ENCODE measurements around the gene SSU72.

The SSU72 gene

GRCh38 chr1:1547476-1547875, 27.2 kb downstream of the SSU72 start:
- Histone ChIP-seq H3K36me3 (ENCODE audit: control insufficient read depth, insufficient read depth, low read length) (peaks cover 6% of the 10 kb centered on the region), H3K9ac (ENCODE audit: low read length) (peak overlapping the region; percentile 21), H3K27ac (ENCODE audit: low read depth, low read length) (no peak overlapping the region), H3K4me3 (ENCODE audit: low read length) (no peak overlapping the region), H3K27me3 (ENCODE audit: control insufficient read depth, insufficient read depth, low read length) (no peaks in the 10 kb centered on the region), H3K4me1 (ENCODE audit: control insufficient read depth, insufficient read depth, low read length) (no peaks in the 10 kb centered on the region)

- Histone ChIP-seq H3K9ac (ENCODE audit: low read length) (no peak overlapping the region), H3K27me3 (ENCODE audit: control insufficient read depth, insufficient read depth, low read length) (no peaks in the 10 kb centered on the region), H3K4me1 (ENCODE audit: control insufficient read depth, insufficient read depth, low read length) (no peaks in the 10 kb centered on the region), H3K4me3 (ENCODE audit: low read length) (no peak overlapping the region), H3K27ac (ENCODE audit: low read depth, low read length) (no peak overlapping the region), H3K36me3 (ENCODE audit: control insufficient read depth, insufficient read depth, low read length) (peaks cover 6% of the 10 kb centered on the region)
These were observed 27.7 kb downstream of the SSU72 start for GRCh38 chr1:1547011-1547410.

GRCh38 chr1:1545946-1546737, 28.5 kb downstream of the SSU72 start:
- no peaks in the 10 kb centered on the region for H3K4me1 ChIP-seq (ENCODE audit: control insufficient read depth, insufficient read depth, low read length)
- peaks cover 8% of the 10 kb centered on the region for H3K36me3 ChIP-seq (ENCODE audit: control insufficient read depth, insufficient read depth, low read length)
- no peak overlapping the region for H3K9ac ChIP-seq (ENCODE audit: low read length)
- H3K27ac ChIP-seq (ENCODE audit: low read depth, low read length), result no peak overlapping the region
- no peaks in the 10 kb centered on the region for H3K27me3 ChIP-seq (ENCODE audit: control insufficient read depth, insufficient read depth, low read length)
- no peak overlapping the region for H3K4me3 ChIP-seq (ENCODE audit: low read length)

- Histone ChIP-seq H3K27ac (ENCODE audit: low read depth, low read length) (no peak overlapping the region), H3K36me3 (ENCODE audit: control insufficient read depth, insufficient read depth, low read length) (peaks cover 7% of the 10 kb centered on the region), H3K4me3 (ENCODE audit: low read length) (no peak overlapping the region)
These were observed 30.1 kb downstream of the SSU72 start for GRCh38 chr1:1544544-1544943.

GRCh38 chr1:1543706-1544099, 31.0 kb downstream of the SSU72 start:
- Histone ChIP-seq H3K9ac (ENCODE audit: low read length) (no peak overlapping the region), H3K27ac (ENCODE audit: low read depth, low read length) (no peak overlapping the region), H3K36me3 (ENCODE audit: control insufficient read depth, insufficient read depth, low read length) (peaks cover 7% of the 10 kb centered on the region)

More at GRCh38 chr1:1544544-1544943, 30.1 kb downstream of the SSU72 start:
- Histone ChIP-seq H3K9ac (ENCODE audit: low read length) (no peak overlapping the region), H3K27me3 (ENCODE audit: control insufficient read depth, insufficient read depth, low read length) (no peaks in the 10 kb centered on the region), H3K4me1 (ENCODE audit: control insufficient read depth, insufficient read depth, low read length) (peaks cover 3% of the 10 kb centered on the region)

GRCh38 chr1:1542766-1543705, 31.6 kb downstream of the SSU72 start:
- Histone ChIP-seq H3K36me3 (ENCODE audit: control insufficient read depth, insufficient read depth, low read length) (peaks cover 7% of the 10 kb centered on the region), H3K27me3 (ENCODE audit: control insufficient read depth, insufficient read depth, low read length) (no peaks in the 10 kb centered on the region), H3K4me3 (ENCODE audit: low read length) (no peak overlapping the region), H3K9ac (ENCODE audit: low read length) (no peak overlapping the region), H3K4me1 (ENCODE audit: control insufficient read depth, insufficient read depth, low read length) (peaks cover 6% of the 10 kb centered on the region), H3K27ac (ENCODE audit: low read depth, low read length) (no peak overlapping the region)

More at GRCh38 chr1:1543706-1544099, 31.0 kb downstream of the SSU72 start:
- H3K4me3 ChIP-seq (ENCODE audit: low read length), result no peak overlapping the region
- no peaks in the 10 kb centered on the region for H3K27me3 ChIP-seq (ENCODE audit: control insufficient read depth, insufficient read depth, low read length)
- peaks cover 6% of the 10 kb centered on the region for H3K4me1 ChIP-seq (ENCODE audit: control insufficient read depth, insufficient read depth, low read length)

- H3K9ac ChIP-seq (ENCODE audit: low read length), result no peak overlapping the region
- H3K27ac ChIP-seq (ENCODE audit: low read depth, low read length), result no peak overlapping the region
- H3K36me3 ChIP-seq (ENCODE audit: control insufficient read depth, insufficient read depth, low read length), result peaks cover 4% of the 10 kb centered on the region
- H3K4me3 ChIP-seq (ENCODE audit: low read length), result no peak overlapping the region
- H3K4me1 ChIP-seq (ENCODE audit: control insufficient read depth, insufficient read depth, low read length), result peaks cover 6% of the 10 kb centered on the region
- no peaks in the 10 kb centered on the region for H3K27me3 ChIP-seq (ENCODE audit: control insufficient read depth, insufficient read depth, low read length)
These were observed 32.5 kb downstream of the SSU72 start for GRCh38 chr1:1541956-1542765.

GRCh38 chr1:1540818-1541628, 33.6 kb downstream of the SSU72 start:
- Histone ChIP-seq H3K27me3 (ENCODE audit: control insufficient read depth, insufficient read depth, low read length) (no peaks in the 10 kb centered on the region), H3K27ac (ENCODE audit: low read depth, low read length) (peak overlapping the region; percentile 55), H3K36me3 (ENCODE audit: control insufficient read depth, insufficient read depth, low read length) (peaks cover 4% of the 10 kb centered on the region), H3K4me1 (ENCODE audit: control insufficient read depth, insufficient read depth, low read length) (peaks cover 6% of the 10 kb centered on the region), H3K9ac (ENCODE audit: low read length) (peak overlapping the region; percentile 49), H3K4me3 (ENCODE audit: low read length) (peak overlapping the region; percentile 57)

- H3K27me3 ChIP-seq (ENCODE audit: control insufficient read depth, insufficient read depth, low read length), result no peaks in the 10 kb centered on the region
- H3K4me3 ChIP-seq (ENCODE audit: low read length), result peak within 1 kb of the TSS; percentile 68
- peak within 1 kb of the TSS; percentile 55 for H3K27ac ChIP-seq (ENCODE audit: low read depth, low read length)
- H3K4me1 ChIP-seq (ENCODE audit: control insufficient read depth, insufficient read depth, low read length), result peaks cover 6% of the 10 kb centered on the region
- H3K9ac ChIP-seq (ENCODE audit: low read length), result peak within 1 kb of the TSS; percentile 49
- H3K36me3 ChIP-seq (ENCODE audit: control insufficient read depth, insufficient read depth, low read length), result peaks cover 4% of the 10 kb centered on the region
These were observed 34.4 kb downstream of the SSU72 start, which contains the start of gene TMEM240 for GRCh38 chr1:1540090-1540817. Gene TMEM240 (minus strand): TSS chr1:1540624. CDS start chr1:1540346, 278 bp downstream.

- Histone ChIP-seq H3K4me3 (ENCODE audit: low read length) (peak overlapping the region; percentile 68), H3K9ac (ENCODE audit: low read length) (no peak overlapping the region), H3K27me3 (ENCODE audit: control insufficient read depth, insufficient read depth, low read length) (no peaks in the 10 kb centered on the region), H3K36me3 (ENCODE audit: control insufficient read depth, insufficient read depth, low read length) (peaks cover 4% of the 10 kb centered on the region), H3K27ac (ENCODE audit: low read depth, low read length) (peak overlapping the region; percentile 24), H3K4me1 (ENCODE audit: control insufficient read depth, insufficient read depth, low read length) (peaks cover 6% of the 10 kb centered on the region)
These were observed 35.2 kb downstream of the SSU72 start for GRCh38 chr1:1539310-1540089.
